Measurements from ENCODE around the gene ITPR2.

Gene ITPR2

DNA sequence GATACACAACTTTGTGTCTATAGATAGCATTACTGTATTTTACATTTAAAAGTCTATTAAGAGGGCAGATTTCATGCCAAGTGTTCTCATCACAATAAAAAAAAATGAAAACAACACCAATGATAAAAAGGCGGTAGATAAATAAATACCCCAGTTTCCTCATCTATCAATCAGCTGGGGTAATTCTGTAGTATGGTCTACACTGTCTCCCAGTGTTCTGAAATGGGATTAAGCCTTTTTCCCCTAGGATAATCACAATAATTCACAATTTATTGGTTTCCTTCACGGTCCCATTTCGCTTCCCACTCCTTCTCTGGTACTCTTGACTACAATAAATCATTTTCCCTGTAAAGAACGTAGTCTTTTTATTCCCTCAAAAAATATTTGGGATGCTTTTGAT lies 523.4 kb downstream of the ITPR2 start:
- no peaks in the 10 kb centered on the region for H3K27me3 ChIP-seq (ENCODE audit: insufficient read depth, low read length, poor library complexity, severe bottlenecking)
- no peaks in the 10 kb centered on the region for H3K79me2 ChIP-seq (ENCODE audit: insufficient read depth, low read length)
- no peaks in the 10 kb centered on the region for H3K4me1 ChIP-seq (ENCODE audit: insufficient read depth, low read length, poor library complexity, severe bottlenecking)
- H3F3A ChIP-seq (ENCODE audit: low read depth): no peaks in the 10 kb centered on the region
- no peak overlapping the region for H3K4me3 ChIP-seq (ENCODE audit: low read length, poor library complexity, severe bottlenecking)
- H2AFZ ChIP-seq (ENCODE audit: low read length): no peak overlapping the region
- H3K4me2 ChIP-seq (ENCODE audit: low read depth, low read length, poor library complexity, severe bottlenecking): no peak overlapping the region
- H3K9me3 ChIP-seq (ENCODE audit: insufficient read depth, low read depth, low read length): no peaks in the 10 kb centered on the region
- H4K20me1 ChIP-seq (ENCODE audit: insufficient read depth, low read length, poor library complexity, severe bottlenecking): no peaks in the 10 kb centered on the region
- TF ChIP-seq, protein P1, sequence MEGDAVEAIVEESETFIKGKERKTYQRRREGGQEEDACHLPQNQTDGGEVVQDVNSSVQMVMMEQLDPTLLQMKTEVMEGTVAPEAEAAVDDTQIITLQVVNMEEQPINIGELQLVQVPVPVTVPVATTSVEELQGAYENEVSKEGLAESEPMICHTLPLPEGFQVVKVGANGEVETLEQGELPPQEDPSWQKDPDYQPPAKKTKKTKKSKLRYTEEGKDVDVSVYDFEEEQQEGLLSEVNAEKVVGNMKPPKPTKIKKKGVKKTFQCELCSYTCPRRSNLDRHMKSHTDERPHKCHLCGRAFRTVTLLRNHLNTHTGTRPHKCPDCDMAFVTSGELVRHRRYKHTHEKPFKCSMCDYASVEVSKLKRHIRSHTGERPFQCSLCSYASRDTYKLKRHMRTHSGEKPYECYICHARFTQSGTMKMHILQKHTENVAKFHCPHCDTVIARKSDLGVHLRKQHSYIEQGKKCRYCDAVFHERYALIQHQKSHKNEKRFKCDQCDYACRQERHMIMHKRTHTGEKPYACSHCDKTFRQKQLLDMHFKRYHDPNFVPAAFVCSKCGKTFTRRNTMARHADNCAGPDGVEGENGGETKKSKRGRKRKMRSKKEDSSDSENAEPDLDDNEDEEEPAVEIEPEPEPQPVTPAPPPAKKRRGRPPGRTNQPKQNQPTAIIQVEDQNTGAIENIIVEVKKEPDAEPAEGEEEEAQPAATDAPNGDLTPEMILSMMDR (conservative IDR thresholded peaks at IDR 0.05; ENCODE audit: low read length): no peak
- TF ChIP-seq EZH2phosphoT487 (IDR thresholded peaks at IDR 0.05; ENCODE audit: borderline replicate concordance): no peak
- H3K36me3 ChIP-seq (ENCODE audit: insufficient read depth, low read length): no peaks in the 10 kb centered on the region
- no peak overlapping the region for H3K9ac ChIP-seq (ENCODE audit: low read depth, low read length, poor library complexity, severe bottlenecking)
- H3K9me2 ChIP-seq (replicated peaks; ENCODE audit: low read depth, low read length): no peaks in the 10 kb centered on the region

DNA sequence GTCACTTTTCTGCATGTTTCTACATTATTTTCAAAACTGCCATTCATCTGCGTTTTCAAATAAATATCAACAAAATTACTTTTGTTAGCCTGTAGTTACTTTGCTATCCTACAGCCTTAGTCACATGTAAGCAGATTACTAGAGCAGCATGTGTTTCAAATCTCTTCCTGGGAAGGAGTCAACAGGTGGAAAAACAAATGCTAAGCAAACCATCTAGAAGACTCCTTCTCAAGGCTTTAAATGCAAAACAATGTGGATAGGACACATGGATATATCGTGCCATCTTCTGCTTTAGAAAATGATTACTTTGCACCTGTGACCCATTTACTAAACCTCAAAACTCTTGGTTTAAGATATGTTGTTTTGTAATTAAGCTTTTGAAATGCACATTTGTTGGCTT lies 528.7 kb downstream of the ITPR2 start:
- TF ChIP-seq EZH2phosphoT487 (IDR thresholded peaks at IDR 0.05; ENCODE audit: borderline replicate concordance): no peak
- TF ChIP-seq, protein P1 (conservative IDR thresholded peaks at IDR 0.05; ENCODE audit: low read length): no peak
- Histone ChIP-seq H2AFZ (ENCODE audit: low read length) (no peak overlapping the region), H3K9me2 (replicated peaks; ENCODE audit: low read depth, low read length) (no peaks in the 10 kb centered on the region), H3K9me3 (ENCODE audit: insufficient read depth, low read depth, low read length) (no peaks in the 10 kb centered on the region), H3K79me2 (ENCODE audit: insufficient read depth, low read length) (no peaks in the 10 kb centered on the region), H4K20me1 (ENCODE audit: insufficient read depth, low read length, poor library complexity, severe bottlenecking) (no peaks in the 10 kb centered on the region), H3K4me2 (ENCODE audit: low read depth, low read length, poor library complexity, severe bottlenecking) (no peak overlapping the region), H3K27me3 (ENCODE audit: insufficient read depth, low read length, poor library complexity, severe bottlenecking) (no peaks in the 10 kb centered on the region), H3K36me3 (ENCODE audit: insufficient read depth, low read length) (no peaks in the 10 kb centered on the region), H3K4me1 (ENCODE audit: insufficient read depth, low read length, poor library complexity, severe bottlenecking) (no peaks in the 10 kb centered on the region), H3K9ac (ENCODE audit: low read depth, low read length, poor library complexity, severe bottlenecking) (no peak overlapping the region), H3K4me3 (ENCODE audit: low read length, poor library complexity, severe bottlenecking) (no peak overlapping the region), H3F3A (ENCODE audit: low read depth) (no peaks in the 10 kb centered on the region)

DNA sequence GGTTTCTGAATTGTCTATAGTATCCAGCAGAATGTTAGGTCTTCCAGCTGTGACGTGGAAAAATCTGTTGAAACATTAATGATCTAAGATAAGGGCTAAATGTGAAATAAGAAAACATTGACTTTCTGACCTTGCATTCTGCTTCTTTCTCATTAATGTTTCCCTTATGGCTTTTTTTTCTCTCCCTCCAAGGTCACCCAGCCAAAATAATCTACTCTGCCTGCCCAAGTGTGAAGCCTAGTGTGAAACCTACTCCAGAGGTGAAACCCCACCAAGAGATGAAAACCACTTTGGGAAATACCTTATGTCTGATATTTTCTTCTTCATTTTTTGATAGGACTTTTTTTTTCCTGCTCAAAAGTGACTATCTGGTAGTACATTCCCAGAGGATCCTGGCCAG lies 529.6 kb downstream of the ITPR2 start:
- Histone ChIP-seq H3K36me3 (ENCODE audit: insufficient read depth, low read length) (no peaks in the 10 kb centered on the region), H3K9ac (ENCODE audit: low read depth, low read length, poor library complexity, severe bottlenecking) (no peak overlapping the region), H3K4me2 (ENCODE audit: low read depth, low read length, poor library complexity, severe bottlenecking) (no peak overlapping the region), H3K79me2 (ENCODE audit: insufficient read depth, low read length) (no peaks in the 10 kb centered on the region), H3K4me3 (ENCODE audit: low read length, poor library complexity, severe bottlenecking) (no peak overlapping the region), H2AFZ (ENCODE audit: low read length) (no peak overlapping the region), H4K20me1 (ENCODE audit: insufficient read depth, low read length, poor library complexity, severe bottlenecking) (no peaks in the 10 kb centered on the region), H3F3A (ENCODE audit: low read depth) (no peaks in the 10 kb centered on the region), H3K4me1 (ENCODE audit: insufficient read depth, low read length, poor library complexity, severe bottlenecking) (peaks cover 5% of the 10 kb centered on the region), H3K9me3 (ENCODE audit: insufficient read depth, low read depth, low read length) (no peaks in the 10 kb centered on the region), H3K27me3 (ENCODE audit: insufficient read depth, low read length, poor library complexity, severe bottlenecking) (no peaks in the 10 kb centered on the region), H3K9me2 (replicated peaks; ENCODE audit: low read depth, low read length) (no peaks in the 10 kb centered on the region)
- no peak for TF ChIP-seq EZH2phosphoT487 (IDR thresholded peaks at IDR 0.05; ENCODE audit: borderline replicate concordance)
- TF ChIP-seq, protein P1 (conservative IDR thresholded peaks at IDR 0.05; ENCODE audit: low read length): no peak

All from Loucy (cell line).